ENCODE data around the gene HNRNPUL1.
A peak's percentile ranks its signal among the peaks of the same experiment; 100 is the strongest.
"Not testable (repeated sequence)": the region's sequence is repeated elsewhere in the genome, so short reads cannot be mapped to it uniquely, and the experiment has no call there.

Gene HNRNPUL1

DNA sequence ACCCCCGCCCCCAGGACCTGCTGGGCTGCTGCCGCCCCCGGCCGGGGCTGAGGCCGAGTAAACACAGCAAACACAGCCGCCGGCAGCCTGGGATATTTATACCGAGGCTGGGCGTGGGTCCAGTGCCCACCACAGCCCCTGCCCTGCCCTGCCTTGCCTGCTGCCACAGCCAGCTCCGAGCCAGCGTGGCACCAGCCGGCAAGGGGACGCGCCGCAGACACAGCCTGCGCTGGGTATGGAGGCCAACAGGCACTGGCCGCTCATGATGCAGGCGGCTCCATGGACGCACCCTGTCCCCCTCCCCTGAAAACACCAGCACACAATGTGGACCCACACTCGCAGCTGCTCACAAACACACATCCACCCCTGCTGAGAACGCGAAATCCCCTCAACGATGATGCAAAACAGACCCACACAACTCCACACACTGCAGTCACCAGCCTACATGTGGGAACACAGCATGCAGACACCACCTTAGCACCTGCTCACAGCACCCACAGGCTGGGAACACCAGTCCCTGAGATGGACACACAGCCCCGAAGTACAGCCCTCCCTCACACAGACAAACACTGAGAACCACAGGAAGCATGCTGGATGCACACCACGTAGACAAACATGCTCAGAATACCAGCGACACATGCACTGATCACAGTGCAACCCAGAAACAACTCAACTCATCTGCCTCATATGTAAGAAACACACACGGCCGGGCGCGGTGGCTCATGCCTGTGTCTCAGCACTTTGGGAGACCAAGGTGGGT lies 62.0 kb downstream of the HNRNPUL1 start:
- DNase-seq (ENCODE audit: low read depth, low spot score) = peak; percentile 89

DNA sequence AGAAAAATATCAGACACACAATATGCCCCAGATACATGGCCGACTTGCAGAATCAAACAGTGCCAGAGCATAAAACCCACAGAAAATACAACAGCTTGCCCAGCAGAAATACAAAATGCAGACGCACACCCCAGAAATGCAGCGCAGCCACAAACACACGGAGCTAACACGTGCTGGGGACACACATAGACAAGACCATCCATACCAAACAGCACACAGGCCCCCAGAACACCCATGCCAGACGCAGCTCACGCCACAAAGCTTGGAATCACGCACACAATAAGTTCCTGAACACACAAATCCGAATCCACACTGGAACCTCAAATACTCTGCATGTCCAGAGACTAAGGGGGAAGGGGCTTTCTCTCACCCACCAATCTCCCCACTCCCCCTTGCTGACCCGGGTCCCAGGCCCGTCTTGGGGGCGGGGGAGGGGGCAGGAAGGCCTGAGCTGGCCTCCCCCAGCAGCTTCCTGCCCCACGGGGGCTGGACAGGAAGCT lies 63.0 kb downstream of the HNRNPUL1 start:
- DNase-seq (ENCODE audit: low read depth, low spot score) = no peak

- DNase-seq (ENCODE audit: low read depth, low spot score) = no peak
Observed at GRCh38 chr19:41327576-41328156, 63.5 kb downstream of the HNRNPUL1 start.

DNA sequence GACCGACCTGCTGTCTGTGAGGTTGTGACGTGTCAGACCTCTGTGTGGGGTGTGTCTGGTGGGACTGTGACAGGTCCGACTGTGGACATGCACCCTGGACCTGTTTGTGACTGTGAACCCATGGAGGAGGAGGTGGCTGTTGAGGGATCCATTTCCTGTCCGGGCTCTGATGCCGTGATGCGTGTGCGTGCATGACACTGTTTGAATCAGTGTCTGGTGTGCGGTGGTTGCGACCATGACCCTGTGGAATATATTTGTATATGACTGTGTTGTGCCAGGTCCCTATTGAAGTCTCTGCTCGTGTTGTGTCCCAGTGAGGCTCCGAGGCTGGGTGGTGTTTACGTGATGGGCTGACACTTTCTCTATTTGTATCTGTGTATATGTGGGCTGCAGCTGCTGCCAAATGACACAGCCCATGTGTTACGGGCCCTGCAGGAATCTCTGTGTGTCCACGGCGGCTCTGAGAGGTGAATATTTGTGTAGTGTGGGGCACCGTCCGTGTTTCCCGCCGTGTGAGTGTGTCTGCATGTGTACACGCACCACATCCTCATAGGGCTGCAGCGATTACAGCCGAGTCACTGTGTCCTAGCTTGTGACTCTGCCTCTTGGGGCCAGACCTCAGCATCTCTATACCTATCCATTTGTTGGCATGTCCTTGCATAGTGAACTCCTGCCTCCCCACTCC lies 64.1 kb downstream of the HNRNPUL1 start:
- no peak for DNase-seq (ENCODE audit: low read depth, low spot score)

GRCh38 chr19:41328842-41329225 lies 64.7 kb downstream of the HNRNPUL1 start:
- DNase-seq (ENCODE audit: low read depth, low spot score) = no peak

DNA sequence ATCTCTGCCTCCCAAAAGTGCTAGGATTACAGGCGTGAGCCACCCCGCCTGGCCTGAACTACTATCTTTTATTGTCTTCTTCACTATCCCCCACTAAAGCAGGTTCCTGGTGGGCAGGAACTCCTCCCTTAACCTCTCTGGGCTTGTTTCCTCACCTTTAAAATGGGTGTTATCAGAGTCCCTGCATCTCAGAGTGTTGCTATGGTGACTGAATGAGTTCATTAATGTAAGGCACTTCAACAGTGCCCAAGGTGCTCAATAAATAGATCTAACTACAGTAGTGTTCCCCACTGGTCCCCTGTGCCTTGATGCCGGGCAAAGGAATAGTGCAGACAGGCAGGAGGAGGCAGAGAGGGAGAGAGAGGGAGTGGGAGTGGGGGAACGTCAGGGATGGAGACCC lies 66.3 kb downstream of the HNRNPUL1 start:
- DNase-seq (ENCODE audit: low read depth, low spot score) = no peak

- no peak for DNase-seq (ENCODE audit: low read depth, low spot score)
Observed at GRCh38 chr19:41330946-41331678, 66.9 kb downstream of the HNRNPUL1 start.

DNA sequence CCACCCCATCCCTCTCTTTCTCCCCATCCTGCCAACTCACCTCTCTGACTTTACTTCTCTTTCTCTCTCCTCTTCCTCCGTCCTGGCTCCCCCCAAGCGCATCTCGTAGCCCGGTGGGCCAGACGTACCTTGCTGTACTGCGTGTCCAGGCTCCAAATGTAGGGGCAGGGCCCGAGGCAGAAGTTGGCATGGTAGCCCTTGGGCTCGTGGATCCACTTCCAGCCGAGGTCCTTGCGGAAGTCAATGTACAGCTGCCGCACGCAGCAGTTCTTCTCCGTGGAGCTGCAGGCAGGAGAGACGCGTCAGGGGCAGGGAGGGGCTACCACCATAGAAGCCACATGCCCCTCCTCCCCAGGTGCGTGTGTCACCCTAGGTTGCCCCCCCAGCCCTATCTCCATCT lies 67.8 kb downstream of the HNRNPUL1 start:
- no peak for DNase-seq (ENCODE audit: low read depth, low spot score)

DNA sequence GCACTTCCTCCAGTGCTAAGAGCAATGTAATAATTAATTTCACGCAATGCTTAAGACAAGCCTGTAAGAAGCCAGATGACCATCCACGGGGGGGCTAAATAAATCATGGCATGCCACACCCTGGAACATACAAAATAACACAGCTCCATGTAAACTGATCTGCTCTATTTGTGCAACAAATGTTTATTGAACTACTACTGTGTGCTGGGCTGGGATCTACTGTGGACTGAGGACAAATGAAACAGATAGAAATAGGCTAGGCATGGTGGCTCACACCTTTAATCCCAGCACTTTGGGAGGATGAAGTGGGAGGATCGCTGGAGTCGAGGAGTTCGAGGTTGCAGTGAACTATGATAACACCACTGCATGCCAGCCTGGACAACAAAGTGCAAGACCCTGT lies 68.3 kb downstream of the HNRNPUL1 start:
- DNase-seq (ENCODE audit: low read depth, low spot score) = no peak

DNA sequence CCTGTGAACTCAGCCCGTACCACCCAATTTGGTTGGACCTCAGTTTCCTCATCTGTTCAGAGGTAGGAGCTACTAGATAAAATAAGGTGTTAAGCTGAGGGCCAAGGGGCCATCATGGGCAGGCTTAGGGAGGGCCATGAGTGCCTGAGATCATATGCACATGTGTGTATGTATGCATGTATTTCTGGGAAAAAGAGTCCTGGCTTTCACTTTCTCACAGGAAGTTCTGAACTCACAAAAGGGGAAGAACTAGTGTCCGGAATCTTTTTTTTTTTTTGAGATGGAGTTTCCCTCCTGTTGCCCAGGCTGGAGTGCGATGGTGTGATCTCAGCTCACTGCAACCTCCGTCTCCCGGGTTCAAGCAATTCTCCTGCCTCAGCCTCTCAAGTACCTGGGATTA lies 70.6 kb downstream of the HNRNPUL1 start:
- DNase-seq (ENCODE audit: low read depth, low spot score) = no peak

DNA sequence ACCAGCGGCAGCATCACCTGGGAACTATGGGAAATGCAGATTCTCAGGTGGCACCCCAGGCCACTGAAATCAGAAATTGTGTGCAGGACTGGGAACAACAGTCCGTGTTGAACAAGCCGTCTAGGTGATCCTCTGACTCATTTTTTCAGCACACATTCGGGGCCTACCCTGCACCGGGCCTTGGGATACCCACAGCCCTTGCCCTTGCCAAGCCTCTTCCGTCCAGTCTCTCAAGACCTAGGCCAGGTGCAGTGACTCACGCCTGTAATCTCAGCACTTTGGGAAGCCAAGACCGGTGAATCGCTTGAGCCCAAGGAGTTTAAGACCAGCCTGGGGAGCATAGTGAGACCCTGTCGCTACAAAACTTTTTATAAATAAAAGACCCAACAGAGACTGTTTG lies 71.3 kb downstream of the HNRNPUL1 start:
- DNase-seq (ENCODE audit: low read depth, low spot score) = no peak

- DNase-seq (ENCODE audit: low read depth, low spot score) = no peak
Observed at GRCh38 chr19:41339936-41340335, 75.8 kb downstream of the HNRNPUL1 start.

- DNase-seq (ENCODE audit: low read depth, low spot score) = no peak
Observed at GRCh38 chr19:41341669-41342490, 77.7 kb downstream of the HNRNPUL1 start.

DNA sequence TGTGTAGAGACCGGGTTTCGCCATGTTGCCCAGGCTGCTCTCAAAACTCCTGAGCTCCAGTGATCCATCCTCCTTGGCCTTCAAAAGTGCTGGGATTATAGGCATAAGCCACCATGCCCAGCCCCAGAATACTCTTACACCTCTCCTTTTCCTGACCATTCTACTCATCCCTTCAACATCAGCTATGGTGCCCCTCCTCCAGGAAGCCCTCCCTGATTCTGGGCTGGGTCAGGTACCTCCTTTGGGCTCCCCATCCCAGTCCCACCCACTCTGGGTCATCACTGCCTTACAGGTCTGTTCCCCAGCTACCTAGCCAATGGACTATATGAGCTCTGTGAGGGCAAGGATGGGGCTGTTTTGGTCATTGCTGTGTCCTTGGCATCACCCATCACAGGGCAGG lies 80.0 kb downstream of the HNRNPUL1 start:
- DNase-seq (ENCODE audit: low read depth, low spot score) = no peak

GRCh38 chr19:41346916-41347315 lies 82.7 kb downstream of the HNRNPUL1 start:
- not testable (repeated sequence) for DNase-seq (ENCODE audit: low read depth, low spot score)

- DNase-seq (ENCODE audit: low read depth, low spot score) = no peak
Observed at GRCh38 chr19:41350735-41351338, 86.7 kb downstream of the HNRNPUL1 start.

- DNase-seq (ENCODE audit: low read depth, low spot score) = no peak
Observed at GRCh38 chr19:41351339-41352245, 87.4 kb downstream of the HNRNPUL1 start.

DNA sequence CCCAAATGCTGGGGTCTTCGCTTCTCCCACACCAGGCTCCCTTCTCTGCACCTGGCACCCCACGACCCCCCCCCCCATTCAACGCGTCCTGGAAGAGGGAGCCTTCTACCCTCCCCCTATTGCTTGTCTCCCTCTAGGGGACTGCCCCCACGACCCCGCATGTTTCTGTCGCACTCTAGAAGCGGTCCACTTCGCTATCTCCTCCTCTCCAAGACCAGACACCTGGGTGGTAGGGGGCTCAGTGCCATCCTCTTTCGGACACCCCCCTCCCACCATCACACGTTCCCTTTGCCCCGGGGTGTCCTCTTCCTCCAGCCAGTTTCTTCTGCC lies 88.1 kb downstream of the HNRNPUL1 start:
- DNase-seq (ENCODE audit: low read depth, low spot score) = no peak

DNA sequence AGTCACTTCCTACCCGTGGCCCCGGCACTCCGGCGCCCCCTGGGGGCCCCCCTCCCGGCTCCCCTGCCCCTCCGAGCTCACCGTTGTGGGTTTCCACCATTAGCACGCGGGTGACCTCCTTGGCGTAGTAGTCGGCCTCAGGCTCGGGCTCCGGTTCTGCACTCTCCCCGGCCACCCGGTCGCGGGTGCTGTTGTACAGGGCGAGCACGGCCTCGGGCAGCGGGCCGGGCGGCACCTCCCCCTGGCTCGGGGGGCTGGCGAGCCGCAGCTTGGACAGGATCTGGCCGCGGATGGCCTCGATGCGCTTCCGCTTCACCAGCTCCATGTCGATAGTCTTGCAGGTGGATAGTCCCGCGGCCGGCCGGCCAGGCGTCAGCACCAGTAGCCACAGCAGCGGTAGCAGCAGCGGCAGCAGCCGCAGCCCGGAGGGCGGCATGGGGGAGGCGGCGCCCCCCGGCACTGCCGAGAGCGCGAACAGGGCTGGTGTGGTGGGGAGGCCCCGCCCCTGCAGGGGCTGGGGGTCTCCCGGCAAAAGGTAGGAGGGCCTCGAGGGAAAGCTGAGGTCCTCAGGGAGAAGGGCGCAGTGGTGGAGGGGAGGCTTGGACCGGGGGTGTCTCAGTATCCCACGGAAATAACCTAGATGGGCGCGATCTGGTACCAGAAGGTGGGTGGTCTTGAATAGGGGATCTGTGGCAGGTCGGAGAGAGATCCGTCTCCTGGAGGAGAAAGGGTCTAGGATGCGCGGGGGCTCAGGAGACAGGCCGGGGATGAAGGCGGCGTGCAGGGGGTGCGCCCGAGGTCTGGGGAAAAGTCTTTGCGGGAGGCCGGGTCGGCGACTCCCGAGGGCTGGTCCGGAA lies 88.7 kb downstream of the HNRNPUL1 start:
- no peak for DNase-seq (ENCODE audit: low read depth, low spot score)
